Measurements from ENCODE around the gene C1R.
"Not testable (repeated sequence)": the region's sequence is repeated elsewhere in the genome, so short reads cannot be mapped to it uniquely, and the experiment has no call there.

Gene C1R

GRCh38 chr12:7037411-7037810 lies 54.8 kb downstream of the C1R start:
- H3K4me3 ChIP-seq (ENCODE audit: control insufficient read depth in 1 of 7, extremely low read depth in 1 of 7, insufficient read depth in 4 of 7, low read depth in 2 of 7, low read length in 6 of 7); H3K36me3 ChIP-seq (ENCODE audit: control insufficient read depth in 4 of 4, insufficient read depth in 4 of 4, low read length in 3 of 4); H3K27ac ChIP-seq (ENCODE audit: insufficient read depth in 1 of 2, low read depth in 1 of 2, low read length in 2 of 2, poor library complexity in 1 of 2, severe bottlenecking in 2 of 2); H3K9me3 ChIP-seq (ENCODE audit: control extremely low read depth in 1 of 5, control insufficient read depth in 4 of 5, insufficient read depth in 2 of 5, low read depth in 1 of 5, low read length in 4 of 5); H3K27me3 ChIP-seq (replicated peaks in 2 of 5; ENCODE audit: control insufficient read depth in 4 of 5, insufficient read depth in 5 of 5, low read length in 4 of 5); H3K4me1 ChIP-seq (ENCODE audit: control extremely low read depth in 1 of 4, control insufficient read depth in 4 of 4, insufficient read depth in 4 of 4, low read length in 3 of 4); DNase-seq; POLR2A ChIA-PET: not testable (repeated sequence)
- WGBS (ENCODE audit: insufficient coverage): 97% methylated on average over 14 of the region's 32 CpGs
- CTCF ChIA-PET: interaction anchor here (1.1 to 1.8 kb wide), 3 partner anchors 10 to 31 kb away, joined by 4 to 8 read pairs (median 6); partner anchors contain the start of gene LPCAT3

- ChIA-PET POLR2A (interaction anchor here (0.6 kb wide), 1 partner anchor 124 kb away, joined by 3 read pairs; no protein-coding TSS in a partner anchor), CTCF (interaction anchor here (1.6 kb wide), 1 partner anchor 73 kb away, joined by 5 read pairs; no protein-coding TSS in a partner anchor)
- Histone ChIP-seq H3K4me1 (ENCODE audit: control extremely low read depth in 1 of 4, control insufficient read depth in 4 of 4, insufficient read depth in 4 of 4, low read length in 3 of 4) (peaks cover 0 to 6% (median 3%) of the 10 kb centered on the region in 4 experiments), H3K27ac (ENCODE audit: insufficient read depth in 1 of 2, low read depth in 1 of 2, low read length in 2 of 2, poor library complexity in 1 of 2, severe bottlenecking in 2 of 2) (no peak overlapping the region), H3K27me3 (replicated peaks in 2 of 5; ENCODE audit: control insufficient read depth in 4 of 5, insufficient read depth in 5 of 5, low read length in 4 of 5) (no peaks in the 10 kb centered on the region), H3K36me3 (ENCODE audit: control insufficient read depth in 4 of 4, insufficient read depth in 4 of 4, low read length in 3 of 4) (no peaks in the 10 kb centered on the region), H3K4me3 (ENCODE audit: control insufficient read depth in 1 of 7, extremely low read depth in 1 of 7, insufficient read depth in 4 of 7, low read depth in 2 of 7, low read length in 6 of 7) (no peak overlapping the region), H3K9me3 (ENCODE audit: control extremely low read depth in 1 of 5, control insufficient read depth in 4 of 5, insufficient read depth in 2 of 5, low read depth in 1 of 5, low read length in 4 of 5) (no peaks in the 10 kb centered on the region)
- peak in 1 of 3 donors; percentile 27 for DNase-seq
- no CpG with 5 or more reads among the region's 2 CpGs for WGBS (ENCODE audit: insufficient coverage)
Observed at GRCh38 chr12:7035463-7035862, 56.8 kb downstream of the C1R start.

GRCh38 chr12:7034464-7034863 lies 57.8 kb downstream of the C1R start:
- CTCF ChIA-PET: interaction anchor here (0.9 to 1.4 kb wide), 3 partner anchors 12 to 26 kb away, joined by 3 read pairs; partner anchors contain the start of genes C1S and LPCAT3
- POLR2A ChIA-PET: no interaction called here
- Histone ChIP-seq H3K9me3 (ENCODE audit: control extremely low read depth in 1 of 5, control insufficient read depth in 4 of 5, insufficient read depth in 2 of 5, low read depth in 1 of 5, low read length in 4 of 5) (no peaks in the 10 kb centered on the region), H3K36me3 (ENCODE audit: control insufficient read depth in 4 of 4, insufficient read depth in 4 of 4, low read length in 3 of 4) (no peaks in the 10 kb centered on the region), H3K4me3 (ENCODE audit: control insufficient read depth in 1 of 7, extremely low read depth in 1 of 7, insufficient read depth in 4 of 7, low read depth in 2 of 7, low read length in 6 of 7) (no peak overlapping the region), H3K27ac (ENCODE audit: insufficient read depth in 1 of 2, low read depth in 1 of 2, low read length in 2 of 2, poor library complexity in 1 of 2, severe bottlenecking in 2 of 2) (no peak overlapping the region), H3K4me1 (ENCODE audit: control extremely low read depth in 1 of 4, control insufficient read depth in 4 of 4, insufficient read depth in 4 of 4, low read length in 3 of 4) (peaks cover 0 to 6% (median 3%) of the 10 kb centered on the region in 4 experiments), H3K27me3 (replicated peaks in 2 of 5; ENCODE audit: control insufficient read depth in 4 of 5, insufficient read depth in 5 of 5, low read length in 4 of 5) (no peaks in the 10 kb centered on the region)
- no CpG with 5 or more reads among the region's 1 CpG for WGBS (ENCODE audit: insufficient coverage)
- no peak for DNase-seq

- ChIA-PET POLR2A (no interaction called here), CTCF (interaction anchor here (0.9 to 1.5 kb wide), 11 partner anchors 8 to 78 kb away, joined by 3 to 6 read pairs (median 3); partner anchors contain the start of gene C1RL)
- no peak overlapping the region for H3K27ac ChIP-seq (ENCODE audit: insufficient read depth in 1 of 2, low read depth in 1 of 2, low read length in 2 of 2, poor library complexity in 1 of 2, severe bottlenecking in 2 of 2)
Observed at GRCh38 chr12:7032990-7033389, 59.3 kb downstream of the C1R start.

GRCh38 chr12:7031306-7031705 lies 60.9 kb downstream of the C1R start:
- Histone ChIP-seq H3K4me3 (ENCODE audit: control insufficient read depth in 1 of 7, extremely low read depth in 1 of 7, insufficient read depth in 4 of 7, low read depth in 2 of 7, low read length in 6 of 7) (no peak overlapping the region), H3K9me3 (ENCODE audit: control extremely low read depth in 1 of 5, control insufficient read depth in 4 of 5, insufficient read depth in 2 of 5, low read depth in 1 of 5, low read length in 4 of 5) (no peaks in the 10 kb centered on the region), H3K4me1 (ENCODE audit: control extremely low read depth in 1 of 4, control insufficient read depth in 4 of 4, insufficient read depth in 4 of 4, low read length in 3 of 4) (no peaks in the 10 kb centered on the region), H3K27ac (ENCODE audit: insufficient read depth in 1 of 2, low read depth in 1 of 2, low read length in 2 of 2, poor library complexity in 1 of 2, severe bottlenecking in 2 of 2) (no peak overlapping the region), H3K36me3 (ENCODE audit: control insufficient read depth in 4 of 4, insufficient read depth in 4 of 4, low read length in 3 of 4) (no peaks in the 10 kb centered on the region), H3K27me3 (replicated peaks in 2 of 5; ENCODE audit: control insufficient read depth in 4 of 5, insufficient read depth in 5 of 5, low read length in 4 of 5) (no peaks in the 10 kb centered on the region)
- ChIA-PET POLR2A (interaction anchor here (0.6 kb wide), 1 partner anchor 46 kb away, joined by 6 read pairs; no protein-coding TSS in a partner anchor), CTCF (interaction anchor here (0.6 to 1.4 kb wide), 4 partner anchors 9 to 100 kb away, joined by 3 to 6 read pairs (median 3); no protein-coding TSS in a partner anchor)
- DNase-seq: no peak
- 94% methylated on average over 6 of the region's 6 CpGs for WGBS (ENCODE audit: insufficient coverage)

More at GRCh38 chr12:7032990-7033389, 59.3 kb downstream of the C1R start:
- 86% methylated on average over 1 of the region's 2 CpGs for WGBS (ENCODE audit: insufficient coverage)
- H3K4me1 ChIP-seq (ENCODE audit: control extremely low read depth in 1 of 4, control insufficient read depth in 4 of 4, insufficient read depth in 4 of 4, low read length in 3 of 4): peaks cover 0 to 6% (median 3%) of the 10 kb centered on the region in 4 experiments
- no peak for DNase-seq
- no peaks in the 10 kb centered on the region for H3K36me3 ChIP-seq (ENCODE audit: control insufficient read depth in 4 of 4, insufficient read depth in 4 of 4, low read length in 3 of 4)
- no peaks in the 10 kb centered on the region for H3K27me3 ChIP-seq (replicated peaks in 2 of 5; ENCODE audit: control insufficient read depth in 4 of 5, insufficient read depth in 5 of 5, low read length in 4 of 5)
- H3K4me3 ChIP-seq (ENCODE audit: control insufficient read depth in 1 of 7, extremely low read depth in 1 of 7, insufficient read depth in 4 of 7, low read depth in 2 of 7, low read length in 6 of 7): no peak overlapping the region
- H3K9me3 ChIP-seq (ENCODE audit: control extremely low read depth in 1 of 5, control insufficient read depth in 4 of 5, insufficient read depth in 2 of 5, low read depth in 1 of 5, low read length in 4 of 5): no peaks in the 10 kb centered on the region
